Measurements from ENCODE around the gene CACNA2D2. TPM values are rescaled to one million over a fixed set of nuclear protein-coding genes. Genes with fewer than 3 reads are reported as not detected.

Gene CACNA2D2
- total and polyA plus RNA-seq, 2 of the 4 experiments (the other 2 are of a cell fraction) = 0.15 TPM; not detected in 1

- peak overlapping the region; percentile 26 for H4K91ac ChIP-seq (ENCODE audit: insufficient read depth, low read depth, low read length)
- DNase-seq (no peak), ATAC-seq (ENCODE audit: low read depth) (peak; percentile 1; the same call in 1 of the 2 replicates)
- no peak overlapping the region for H3K27ac ChIP-seq (ENCODE audit: insufficient read depth, low read length)
- peak overlapping the region; percentile 99 for H2AK9ac ChIP-seq (replicated peaks; ENCODE audit: low read depth, low read length, poor library complexity)
- H2AFZ ChIP-seq (replicated peaks; ENCODE audit: low read length, poor library complexity) = peak overlapping the region; percentile 97
- H3K36me3 ChIP-seq (ENCODE audit: control insufficient read depth, insufficient read depth, low read length) = peaks cover 26% of the 10 kb centered on the region
- no peak overlapping the region for H2BK15ac ChIP-seq (ENCODE audit: low read depth, low read length)
- no peak overlapping the region for H3K18ac ChIP-seq (ENCODE audit: low read depth, low read length)
- H2AK5ac ChIP-seq (ENCODE audit: low read depth, low read length) = no peak overlapping the region
- peak overlapping the region; percentile 56 to 90 for H4K8ac ChIP-seq (ENCODE audit: low read depth in 2 of 2, low read length in 2 of 2)
- H3K23ac ChIP-seq (ENCODE audit: low read depth, low read length) = no peak overlapping the region
- no peaks in the 10 kb centered on the region for H3K9me3 ChIP-seq (ENCODE audit: control insufficient read depth, insufficient read depth, low read length)
- peak overlapping the region; percentile 57 for H3K4me2 ChIP-seq (ENCODE audit: low read depth, low read length)
- peak overlapping the region; percentile 55; the same call in 1 of the 2 replicates for H3K4ac ChIP-seq (ENCODE audit: low read depth, low read length)
- peaks cover 0 to 49% of the 10 kb centered on the region in 2 experiments; a peak in 2 of 4 replicates for H3K79me1 ChIP-seq (ENCODE audit: low read depth in 1 of 2, low read length in 2 of 2)
- H2BK5ac ChIP-seq (ENCODE audit: low read depth, low read length, poor library complexity, severe bottlenecking) = no peak overlapping the region
- H3K4me1 ChIP-seq (ENCODE audit: control insufficient read depth, insufficient read depth, low read length) = peaks cover 26% of the 10 kb centered on the region
- H2BK20ac ChIP-seq (ENCODE audit: low read depth, low read length) = no peak overlapping the region
- H3K9ac ChIP-seq (ENCODE audit: low read depth, low read length) = no peak overlapping the region
- H2BK120ac ChIP-seq (ENCODE audit: low read depth, low read length) = no peak overlapping the region
- POLR2A ChIA-PET (ENCODE audit: unreplicated experiment) = no interaction called here
- no peak overlapping the region for H3K14ac ChIP-seq (replicated peaks; ENCODE audit: low read depth, low read length)
- H3K56ac ChIP-seq (ENCODE audit: extremely low read depth, insufficient read depth, low read length) = no peak overlapping the region
- peaks cover 42% of the 10 kb centered on the region for H4K20me1 ChIP-seq (ENCODE audit: insufficient read depth, low read length)
- H3K9me1 ChIP-seq (ENCODE audit: insufficient read depth, low read length) = peaks cover 20% of the 10 kb centered on the region
- BruUV-seq (replicated peaks) = no TSS peak
- CTCF ChIA-PET = no interaction called here
- intact Hi-C loops (cut with micrococcal nuclease) = no loop called here
- dilution Hi-C loops (cut with HindIII; ENCODE audit: low sequenced_read_pairs, unreplicated experiment) = no loop called here
- in situ Hi-C loops (cut with MboI; ENCODE audit: low sequenced_read_pairs) = no loop called here
- 20% methylated on average over 1 of the region's 8 CpGs; no CpG with 5 or more reads in 1 of the 2 experiments for whole genome bisulfite sequencing, 2 experiments (ENCODE audit: extremely low coverage in 2 of 2, insufficient read length in 1 of 2)
- TF ChIP-seq RFX5 (IDR thresholded peaks at IDR 0.05; ENCODE audit: low read depth, low read length) = no peak
- TF ChIP-seq RAD21 (IDR thresholded peaks at IDR 0.05; ENCODE audit: low read length) = no peak
- TF ChIP-seq FOS (IDR thresholded peaks at IDR 0.05; ENCODE audit: low read depth, low read length) = no peak
- TF ChIP-seq NFE2L2 (IDR thresholded peaks at IDR 0.05; ENCODE audit: low read depth, low read length) = no peak
- no peak for TF ChIP-seq RCOR1 (IDR thresholded peaks at IDR 0.05; ENCODE audit: insufficient replicate concordance, low read length)
- TF ChIP-seq POLR2A (IDR thresholded peaks at IDR 0.05; ENCODE audit: low read depth, low read length) = no peak
- TF ChIP-seq CHD1 (IDR thresholded peaks at IDR 0.05; ENCODE audit: low read depth, low read length) = no peak
- TF ChIP-seq CEBPB (IDR thresholded peaks at IDR 0.05; ENCODE audit: low read depth, low read length) = no peak
- TF ChIP-seq MAZ (IDR thresholded peaks at IDR 0.05; ENCODE audit: borderline replicate concordance, low read depth, low read length) = no peak
- peak overlapping the region; percentile 19; the same call in 1 of the 2 replicates for H3K4me3 ChIP-seq (ENCODE audit: insufficient read depth, low read depth, low read length)
- H3K27me3 ChIP-seq (ENCODE audit: control insufficient read depth, insufficient read depth, low read length) = no peaks in the 10 kb centered on the region
- peak overlapping the region; percentile 69 for H4K5ac ChIP-seq (ENCODE audit: low read depth, low read length)
Observed at GRCh38 chr3:50359760-50360110, 143.7 kb downstream of the CACNA2D2 start.
